Ureter (tissue), 1 donor: ENCODE measurements around the gene GALT. TPM values are rescaled to one million over a fixed set of nuclear protein-coding genes. Genes with fewer than 3 reads are reported as not detected.

Source experiments
- DNase-seq: peaks from one replicate; pipeline ENCODE4 v3.0.0-alpha.2; 2020; ENCODE audit warnings: low spot score
- total RNA-seq: library from RNA; stranded (reverse); gene quantifications from one replicate; pipeline ENCODE4 v1.2.4, GENCODE V29; 2023
- donor health status: DM: yes; HTN: yes; CAD: no.

GALT gene
- total RNA-seq, 1 donor from 2014 or later: 52.7 TPM

DNA sequence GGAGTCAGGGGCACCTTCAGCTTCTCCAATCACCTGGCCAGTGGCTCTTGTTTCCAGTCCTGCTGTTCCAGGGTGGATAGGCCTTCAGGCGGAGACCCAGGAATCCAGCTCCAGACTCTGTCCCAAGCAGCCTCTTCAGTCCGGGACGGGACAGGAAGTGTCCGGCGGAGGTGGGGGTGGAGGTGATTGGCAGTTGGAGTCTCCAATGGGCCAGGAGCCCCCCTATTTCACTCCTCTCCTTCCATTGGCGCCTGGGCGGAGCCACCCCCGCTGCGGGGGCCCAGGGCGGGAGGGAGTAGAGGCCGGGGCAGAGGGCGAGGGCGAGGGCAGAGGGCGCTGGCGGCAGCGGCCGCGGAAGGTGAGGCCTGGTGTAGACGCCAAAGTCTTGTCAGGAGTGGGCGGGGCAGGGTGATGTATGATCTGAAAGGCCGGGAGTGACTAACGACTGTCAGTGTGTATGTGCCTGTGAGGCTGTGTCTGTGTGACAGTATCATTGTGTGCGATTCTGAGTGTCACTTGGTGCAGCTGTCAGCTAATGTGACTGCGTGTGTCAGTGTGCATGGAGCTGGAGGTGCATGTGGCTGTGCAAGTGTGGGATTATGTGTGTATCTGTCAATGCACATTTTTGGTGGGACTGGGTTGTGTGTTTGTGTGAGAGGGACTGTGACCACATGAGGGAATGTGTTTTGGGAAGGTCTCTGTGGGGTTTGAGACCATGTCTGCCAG lies 5.6 kb downstream of the GALT start, which contains the start of gene IL11RA:
TSS of gene IL11RA (plus strand) at position 310 of the 726 bp plus-strand sequence. CDS start 3,033 bp downstream, outside the sequence.
- DNase-seq: peak; percentile 87

DNA sequence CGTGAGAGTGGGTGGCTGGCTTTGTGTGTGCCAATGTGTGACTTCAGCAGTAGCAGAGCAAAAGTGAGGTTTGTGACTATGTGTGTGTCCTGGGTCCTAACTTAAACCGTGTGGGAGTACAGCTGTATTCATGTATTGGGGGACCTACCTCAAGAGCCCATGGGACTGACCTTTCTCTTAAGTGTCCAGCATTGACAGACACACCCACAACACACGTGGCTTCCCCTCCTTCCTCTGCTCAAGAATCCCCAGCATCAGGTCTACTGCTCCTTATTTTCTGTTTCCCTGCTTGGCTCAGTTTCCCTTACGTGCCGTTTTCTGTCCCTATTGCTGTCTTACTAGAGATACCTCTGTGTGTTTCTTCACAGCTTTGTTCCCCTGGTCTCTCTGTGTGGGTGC lies 6.1 kb downstream of the GALT start:
- no peak for DNase-seq

- no peak for DNase-seq
Measured at GRCh38 chr9:34653151-34654072, 6.9 kb downstream of the GALT start.

GRCh38 chr9:34654323-34655051 lies 8.0 kb downstream of the GALT start:
- DNase-seq: peak; percentile 74

DNA sequence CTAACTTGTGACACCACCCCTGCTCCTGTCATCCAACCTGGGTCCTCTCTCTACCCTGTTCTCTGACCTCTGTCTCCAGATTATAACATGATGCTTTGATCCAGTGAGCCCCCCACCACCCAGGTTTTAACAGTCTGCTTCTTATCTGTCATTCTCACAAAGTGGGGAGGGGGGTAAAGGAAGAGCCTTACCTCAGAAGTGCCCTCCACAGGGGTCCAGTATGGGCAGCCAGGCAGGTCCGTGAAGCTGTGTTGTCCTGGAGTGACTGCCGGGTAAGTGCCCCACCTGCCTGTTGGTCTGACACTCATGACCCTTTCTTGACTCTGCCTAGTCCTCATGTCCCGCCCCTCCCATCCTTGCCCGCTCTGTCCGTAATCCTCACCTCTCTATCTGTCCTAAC lies 8.9 kb downstream of the GALT start:
- DNase-seq: no peak

GRCh38 chr9:34656992-34657391 lies 10.5 kb downstream of the GALT start:
- no peak for DNase-seq

DNA sequence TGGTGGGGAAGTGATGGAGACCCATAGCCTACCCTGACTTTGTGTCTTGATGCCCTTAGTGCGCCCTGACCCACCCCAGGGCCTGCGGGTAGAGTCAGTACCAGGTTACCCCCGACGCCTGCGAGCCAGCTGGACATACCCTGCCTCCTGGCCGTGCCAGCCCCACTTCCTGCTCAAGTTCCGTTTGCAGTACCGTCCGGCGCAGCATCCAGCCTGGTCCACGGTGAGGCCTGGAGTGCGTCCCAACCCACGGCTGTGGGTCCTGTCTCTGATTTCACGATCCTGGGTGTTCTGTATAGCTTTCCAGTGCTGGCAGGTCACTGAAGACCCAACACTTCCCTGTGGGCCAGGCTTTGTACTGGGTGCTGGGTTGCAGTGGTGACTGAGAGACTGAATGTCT lies 12.0 kb downstream of the GALT start:
- no peak for DNase-seq

DNA sequence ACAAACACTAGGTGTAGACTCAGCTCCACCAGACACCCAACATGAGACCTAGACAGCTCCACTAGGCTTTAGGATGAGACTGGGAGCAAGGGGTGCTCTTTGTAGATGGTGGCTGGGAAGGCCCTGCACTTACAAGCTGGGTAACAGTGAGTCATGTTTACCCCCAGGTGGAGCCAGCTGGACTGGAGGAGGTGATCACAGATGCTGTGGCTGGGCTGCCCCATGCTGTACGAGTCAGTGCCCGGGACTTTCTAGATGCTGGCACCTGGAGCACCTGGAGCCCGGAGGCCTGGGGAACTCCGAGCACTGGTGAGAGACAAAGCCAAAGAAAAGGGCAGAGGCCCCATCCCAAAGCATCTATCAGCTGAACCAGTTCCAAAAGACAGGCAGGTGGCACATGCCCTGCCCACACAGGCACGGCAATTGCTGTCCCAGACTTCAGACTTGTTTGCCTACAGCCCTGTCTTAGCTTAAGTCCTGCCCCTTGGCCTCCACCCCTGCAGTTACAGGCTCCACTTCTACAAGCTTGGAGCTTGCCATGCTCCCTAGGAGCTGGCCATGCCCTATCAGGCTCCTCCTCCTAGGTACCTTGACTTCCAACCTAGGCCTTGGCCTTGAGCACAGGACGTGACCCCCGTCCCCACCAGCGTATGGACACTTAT lies 13.2 kb downstream of the GALT start:
- DNase-seq: no peak

DNA sequence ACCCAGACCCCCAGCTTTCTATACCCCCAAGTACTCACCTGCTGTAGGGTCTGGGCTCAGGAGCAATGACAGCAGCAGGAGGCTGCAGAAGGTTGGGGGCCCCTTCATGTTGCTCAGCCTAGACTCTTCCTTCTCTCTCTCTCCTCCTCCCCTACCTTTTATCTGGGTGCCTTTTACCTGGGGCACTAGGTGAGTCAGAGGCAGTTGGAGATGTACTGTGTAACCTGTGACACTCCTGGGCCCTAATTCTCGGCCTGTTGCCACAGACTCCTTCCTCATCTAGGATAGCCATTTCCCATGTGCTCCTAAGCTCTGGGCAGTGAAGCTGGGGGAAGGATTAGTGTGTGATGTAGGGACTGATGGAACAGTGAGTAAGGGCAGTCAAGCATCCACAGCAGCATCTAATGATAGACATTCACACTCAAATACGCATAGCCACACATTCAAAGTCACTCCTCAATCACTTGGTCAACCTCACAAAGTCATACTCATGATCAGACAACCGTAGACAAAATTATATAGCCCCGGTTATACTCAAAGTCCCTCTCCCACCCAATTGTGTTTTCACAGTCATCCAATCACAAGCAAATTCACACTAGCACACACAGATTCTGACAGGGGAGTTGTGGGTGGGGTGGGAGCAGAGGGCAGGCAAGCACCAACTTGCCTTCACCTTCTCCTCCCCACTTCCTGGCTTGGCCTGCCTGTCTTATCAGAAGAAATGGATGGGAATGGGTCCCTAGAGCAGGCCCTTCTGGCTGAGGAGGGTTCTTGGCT lies 16.2 kb downstream of the GALT start, which contains the start of gene CCL27:
TSS of gene CCL27 (minus strand) at position 132 of the 777 bp plus-strand sequence. CDS start at position 108, 24 bp downstream.
- DNase-seq: no peak

GRCh38 chr9:34663303-34663605 lies 16.8 kb downstream of the GALT start:
- no peak for DNase-seq

- peak; percentile 90 for DNase-seq
Measured at GRCh38 chr9:34664281-34665066, 18.0 kb downstream of the GALT start.

- DNase-seq: no peak
Measured at GRCh38 chr9:34665067-34665380, 18.5 kb downstream of the GALT start.

GRCh38 chr9:34665381-34666250 lies 19.1 kb downstream of the GALT start:
- DNase-seq: peak; percentile 96

- DNase-seq: no peak
Measured at GRCh38 chr9:34669809-34670562, 23.5 kb downstream of the GALT start.

DNA sequence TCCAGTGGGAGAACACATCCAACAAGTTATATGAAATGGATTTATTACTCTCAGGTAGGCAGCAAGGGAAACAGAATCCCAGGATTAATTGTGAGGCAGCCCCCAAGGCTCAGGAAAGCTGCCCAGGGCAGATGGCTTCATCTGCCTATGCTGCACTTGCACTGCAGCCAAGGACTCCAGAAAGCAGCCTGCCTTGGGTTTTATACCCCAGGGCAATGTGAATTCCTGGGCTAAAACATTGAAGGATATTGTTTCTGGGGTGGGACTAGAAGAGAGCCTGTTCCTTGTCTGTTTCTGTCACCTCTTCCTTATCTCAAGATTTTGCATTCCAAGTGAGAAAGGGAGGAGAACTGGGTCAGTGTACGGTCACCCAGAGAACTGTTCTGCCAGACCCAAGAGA lies 24.8 kb downstream of the GALT start:
- no peak for DNase-seq

GRCh38 chr9:34674440-34674839 lies 28.0 kb downstream of the GALT start:
- DNase-seq: no peak

DNA sequence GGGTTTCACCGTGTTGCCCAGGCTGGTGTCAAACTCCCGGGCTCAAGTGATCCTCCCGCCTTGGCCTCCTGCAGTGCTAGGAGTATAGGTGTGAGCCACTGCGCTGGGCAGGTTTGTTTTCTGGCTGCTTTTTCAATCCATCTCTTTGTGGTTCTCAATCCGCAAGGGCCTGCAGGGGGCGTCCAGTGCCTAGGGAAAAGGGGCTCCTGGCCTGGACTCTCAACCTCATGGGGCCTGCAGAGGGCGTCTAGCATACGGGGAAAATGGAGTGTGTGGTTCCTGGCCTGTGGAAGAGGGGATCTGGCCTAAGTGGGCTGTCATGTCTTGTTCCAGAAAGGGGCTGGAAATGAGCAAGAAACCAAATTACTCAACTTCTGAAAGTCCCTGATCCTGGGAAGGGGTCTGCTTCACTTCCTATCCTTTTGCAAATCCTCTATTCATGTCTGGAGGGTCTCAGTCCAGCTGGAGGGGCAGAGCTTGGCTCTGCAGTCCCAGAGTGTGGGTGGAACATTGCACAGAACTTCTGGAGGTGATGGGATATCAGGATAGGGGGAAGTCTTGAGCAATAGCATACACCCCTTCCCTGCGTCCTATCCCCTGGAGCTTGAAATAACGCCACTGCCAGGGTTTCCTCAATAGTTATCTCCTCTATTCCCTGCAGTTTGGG lies 28.7 kb downstream of the GALT start:
- peak; percentile 62 for DNase-seq

DNA sequence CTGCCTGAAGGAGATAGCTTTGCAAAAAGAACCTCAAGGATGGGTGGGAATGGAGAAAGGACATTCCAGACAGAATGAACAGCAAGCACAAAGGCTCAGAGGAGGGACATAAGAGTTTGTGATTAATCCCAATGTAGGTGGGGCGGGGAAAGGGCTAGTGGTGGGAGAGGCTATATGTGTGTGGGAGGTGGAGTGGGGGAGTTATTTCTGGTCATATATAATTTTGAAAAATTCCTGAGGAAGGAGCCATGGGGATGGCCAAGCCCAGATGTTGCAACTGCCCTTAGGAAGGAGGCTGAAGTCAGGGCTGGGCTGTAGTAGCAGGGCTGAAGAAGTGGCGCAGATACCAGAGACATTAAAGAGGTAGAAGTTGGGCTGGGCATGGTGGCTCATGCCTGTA lies 29.4 kb downstream of the GALT start:
- DNase-seq: no peak
